Jurkat, Clone E6-1 (cell line): ENCODE measurements around the gene MBOAT7. TPM values are rescaled to one million over a fixed set of nuclear protein-coding genes. Genes with fewer than 3 reads are reported as not detected.
A peak's percentile ranks its signal among the peaks of the same experiment; 100 is the strongest.
"Not testable (repeated sequence)": the region's sequence is repeated elsewhere in the genome, so short reads cannot be mapped to it uniquely, and the experiment has no call there.

Experiments
- DNase-seq: peaks from one replicate; pipeline ENCODE4 v3.0.0-alpha.2; 2011; ENCODE audit warnings: low read depth, low spot score
- H3K4me3 ChIP-seq: 2 replicates; pipeline ENCODE4 v1.5.1; 2011; ENCODE audit warnings: mild to moderate bottlenecking, low read length, control low read depth, moderate library complexity
- polyA plus RNA-seq: library from polyadenylated mRNA; unstranded; fragments of >200 nt; gene quantifications from one replicate; pipeline ENCODE4 v1.2.1, GENCODE V29; 2012; ENCODE audit warnings: missing spikeins; ENCODE audit not compliant: insufficient read length, insufficient read depth

Gene MBOAT7, protein sequence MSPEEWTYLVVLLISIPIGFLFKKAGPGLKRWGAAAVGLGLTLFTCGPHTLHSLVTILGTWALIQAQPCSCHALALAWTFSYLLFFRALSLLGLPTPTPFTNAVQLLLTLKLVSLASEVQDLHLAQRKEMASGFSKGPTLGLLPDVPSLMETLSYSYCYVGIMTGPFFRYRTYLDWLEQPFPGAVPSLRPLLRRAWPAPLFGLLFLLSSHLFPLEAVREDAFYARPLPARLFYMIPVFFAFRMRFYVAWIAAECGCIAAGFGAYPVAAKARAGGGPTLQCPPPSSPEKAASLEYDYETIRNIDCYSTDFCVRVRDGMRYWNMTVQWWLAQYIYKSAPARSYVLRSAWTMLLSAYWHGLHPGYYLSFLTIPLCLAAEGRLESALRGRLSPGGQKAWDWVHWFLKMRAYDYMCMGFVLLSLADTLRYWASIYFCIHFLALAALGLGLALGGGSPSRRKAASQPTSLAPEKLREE
- polyA plus RNA-seq, result 50.3 TPM

GRCh38 chr19:54189145-54189734, at the start of gene MBOAT7:
Gene MBOAT7, minus strand, starts transcription at chr19:54189580. Its CDS starts 1,072 bp downstream, at chr19:54188508.
- H3K4me3 ChIP-seq, result peak within 1 kb of the TSS; percentile 65
- DNase-seq, result no peak

DNA sequence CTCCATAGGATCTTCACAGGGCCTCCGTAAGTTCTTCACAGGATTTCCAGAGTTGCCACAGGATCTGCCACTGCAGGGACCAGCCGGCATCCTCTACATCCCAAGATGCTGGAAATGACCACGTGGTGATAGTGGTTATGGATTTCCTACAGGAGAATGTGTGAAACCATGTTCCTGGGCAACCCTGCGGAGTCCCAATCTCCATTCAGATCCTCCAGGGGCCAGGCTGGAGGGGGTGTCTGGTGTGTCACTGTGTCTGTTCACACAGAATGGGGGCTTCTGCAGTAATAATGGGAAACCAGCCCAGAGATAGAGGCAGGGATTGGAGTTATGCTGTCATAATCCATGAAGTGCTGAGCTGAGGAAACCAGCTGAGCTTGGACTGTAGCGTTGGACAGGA, 44.6 kb upstream of the MBOAT7 start:
- no peak for DNase-seq

GRCh38 chr19:54231077-54231931, 41.9 kb upstream of the MBOAT7 start:
- H3K4me3 ChIP-seq, result no peak overlapping the region
- peak; percentile 57 for DNase-seq

More for the DNA sequence above, 44.6 kb upstream of the MBOAT7 start:
- H3K4me3 ChIP-seq, result no peak overlapping the region

DNA sequence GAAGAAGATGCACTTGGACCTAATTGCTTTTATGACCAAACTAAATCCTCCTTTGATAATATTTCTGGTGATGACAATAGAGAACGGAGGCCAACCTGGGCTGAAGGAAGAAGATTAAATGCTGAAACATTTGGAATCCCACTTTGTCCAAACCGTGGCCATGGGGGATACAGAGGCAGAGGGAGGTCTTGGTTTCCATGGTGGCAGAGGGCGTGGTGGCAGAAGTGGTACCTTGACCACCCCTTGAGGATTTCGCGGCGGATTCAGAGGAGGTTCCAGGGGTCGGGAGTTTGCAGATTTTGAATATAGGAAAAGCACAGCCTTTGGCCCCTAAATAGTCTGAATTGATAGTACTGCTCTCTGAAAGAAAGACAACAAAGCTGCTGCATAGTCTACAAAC, 40.7 kb upstream of the MBOAT7 start:
- DNase-seq, result no peak

DNA sequence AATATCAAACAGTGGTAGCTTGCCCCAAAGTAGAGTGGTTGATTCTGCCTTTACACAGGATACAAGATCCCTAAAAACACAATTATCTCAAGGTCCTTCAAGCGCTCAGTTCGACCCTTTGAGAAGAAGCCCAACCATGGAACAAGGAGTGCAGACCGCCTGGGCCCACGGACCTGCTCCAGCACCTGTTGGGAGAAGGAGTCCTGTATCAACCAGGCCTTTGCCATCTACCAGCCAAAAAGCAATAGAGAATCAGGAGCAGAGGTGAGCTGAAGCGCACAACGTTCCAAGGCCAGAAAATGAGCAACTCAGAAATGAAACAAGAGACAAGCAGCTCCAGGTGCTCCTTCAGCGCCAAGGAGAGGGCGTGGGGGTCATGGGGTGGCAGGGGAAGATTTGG, 39.8 kb upstream of the MBOAT7 start:
- no peak for DNase-seq
- H3K4me3 ChIP-seq, result no peak overlapping the region

More for the DNA sequence above, 40.7 kb upstream of the MBOAT7 start:
- no peak overlapping the region for H3K4me3 ChIP-seq

GRCh38 chr19:54224619-54225018, 35.2 kb upstream of the MBOAT7 start:
- not testable (repeated sequence) for H3K4me3 ChIP-seq, DNase-seq

GRCh38 chr19:54223937-54224281, 34.5 kb upstream of the MBOAT7 start:
- DNase-seq, H3K4me3 ChIP-seq: not testable (repeated sequence)

DNA sequence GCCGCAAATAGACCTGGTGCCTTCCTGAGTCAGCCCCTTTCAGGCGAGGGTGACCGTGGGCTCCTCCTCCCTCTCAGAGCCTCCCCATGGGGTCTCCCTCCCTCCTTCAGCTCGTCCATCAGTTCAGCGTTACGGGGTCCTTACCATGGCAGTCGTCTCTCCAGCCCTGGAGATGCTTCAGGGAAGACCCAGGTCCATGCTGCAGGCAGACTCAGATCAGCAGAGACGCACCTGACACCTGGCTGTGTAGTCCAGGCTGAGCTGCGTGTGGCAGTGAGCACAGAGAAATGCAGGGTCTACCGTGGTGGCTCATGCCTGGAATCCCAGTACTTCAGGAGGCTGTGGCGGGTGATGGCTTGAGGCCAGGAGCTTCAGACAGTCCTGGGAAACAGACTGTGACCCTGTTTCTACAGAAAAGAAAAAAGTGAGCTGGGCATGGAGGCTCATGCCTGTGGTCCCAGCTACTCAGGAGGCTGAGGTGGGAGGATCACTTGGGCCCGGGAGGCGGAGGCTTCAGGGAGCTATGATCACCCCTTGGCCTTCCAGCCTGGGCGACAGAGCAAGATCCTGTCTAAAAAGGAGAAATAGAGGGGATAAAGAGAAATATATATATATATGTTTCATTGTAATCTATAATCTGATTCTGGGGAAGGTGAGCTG, 34.0 kb upstream of the MBOAT7 start:
- H3K4me3 ChIP-seq, DNase-seq: not testable (repeated sequence)

GRCh38 chr19:54222474-54223276, 33.3 kb upstream of the MBOAT7 start, which contains the start of gene LILRB3:
Gene LILRB3, minus strand, starts transcription at chr19:54223007. Its CDS starts 31 bp downstream, at chr19:54222976.
- H3K4me3 ChIP-seq, DNase-seq: not testable (repeated sequence)

DNA sequence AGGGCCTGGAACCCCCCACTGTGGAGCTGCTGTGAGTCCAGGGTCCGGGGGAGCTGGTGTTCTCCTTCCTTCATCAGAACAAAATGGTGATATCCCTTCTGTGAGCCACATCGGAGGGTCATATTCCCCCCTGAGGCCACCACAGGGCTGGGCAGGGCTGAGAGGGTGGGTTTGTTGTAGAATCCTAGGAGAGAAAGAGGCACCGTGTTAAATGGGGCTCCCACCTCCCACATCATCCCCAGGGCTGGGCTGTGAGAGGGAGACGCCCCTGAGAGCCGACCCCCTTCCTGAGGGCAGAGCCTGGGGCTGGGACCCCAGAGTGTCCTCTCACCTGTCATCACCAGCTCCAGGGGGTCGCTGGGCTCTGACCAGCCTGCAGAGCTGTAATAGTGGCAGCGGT, 32.6 kb upstream of the MBOAT7 start:
- H3K4me3 ChIP-seq, DNase-seq: not testable (repeated sequence)

DNA sequence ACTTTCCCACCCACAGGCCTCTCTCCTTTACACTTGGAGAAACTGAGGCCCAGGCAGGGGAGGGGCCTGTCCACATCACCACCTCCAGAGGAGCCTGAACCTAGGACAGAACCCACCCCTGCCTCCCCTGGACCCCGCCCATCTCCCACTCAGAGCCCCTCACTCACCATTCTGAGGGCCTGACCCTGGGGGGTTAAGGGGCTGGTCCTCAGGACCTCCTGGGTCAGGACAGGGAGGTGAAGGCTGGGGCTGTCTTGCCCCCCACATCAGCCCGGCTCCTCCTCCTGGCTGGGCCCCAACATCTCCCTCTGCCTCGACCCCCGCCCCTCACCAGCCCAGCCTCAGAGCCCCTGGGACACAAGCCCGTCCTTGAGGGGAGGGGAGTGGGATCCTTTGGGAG, 30.3 kb upstream of the MBOAT7 start:
- H3K4me3 ChIP-seq, result not testable (repeated sequence)

DNA sequence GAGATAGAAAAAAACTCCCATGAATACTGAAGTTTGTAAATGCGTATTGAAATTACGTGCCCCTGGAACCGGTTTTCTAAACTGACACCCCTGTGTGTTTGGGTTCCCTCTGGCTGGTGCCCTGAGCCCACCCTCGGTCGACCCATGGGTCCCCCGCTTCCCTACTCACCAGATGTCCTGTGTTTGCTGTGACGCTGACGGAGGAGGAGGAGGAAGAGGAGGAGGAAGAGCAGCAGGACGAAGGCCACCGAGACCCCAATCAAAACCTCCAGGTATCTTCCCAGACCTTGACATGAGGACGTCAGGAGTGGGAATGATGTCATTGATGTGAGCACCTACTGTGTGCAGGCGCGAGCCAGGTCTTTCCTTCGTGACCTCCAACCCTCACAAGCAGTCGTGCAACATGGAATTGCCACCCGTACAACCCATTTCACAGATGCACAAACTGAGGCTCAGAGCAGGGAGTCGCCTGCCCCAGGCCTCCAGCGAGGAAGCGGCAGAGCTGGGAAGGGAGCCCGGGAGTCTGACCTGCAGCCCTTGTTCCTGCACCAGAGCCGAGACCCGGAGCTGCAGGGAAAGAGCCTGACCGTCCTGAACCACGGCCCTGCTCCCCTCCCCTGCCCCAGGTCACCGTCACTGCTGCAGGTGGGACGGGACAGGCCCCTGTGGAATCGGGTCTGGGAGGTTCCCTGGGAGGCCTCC, 29.7 kb upstream of the MBOAT7 start:
- no peak overlapping the region for H3K4me3 ChIP-seq
- DNase-seq, result no peak

More for the DNA sequence above, 30.3 kb upstream of the MBOAT7 start:
- not testable (repeated sequence) for DNase-seq

DNA sequence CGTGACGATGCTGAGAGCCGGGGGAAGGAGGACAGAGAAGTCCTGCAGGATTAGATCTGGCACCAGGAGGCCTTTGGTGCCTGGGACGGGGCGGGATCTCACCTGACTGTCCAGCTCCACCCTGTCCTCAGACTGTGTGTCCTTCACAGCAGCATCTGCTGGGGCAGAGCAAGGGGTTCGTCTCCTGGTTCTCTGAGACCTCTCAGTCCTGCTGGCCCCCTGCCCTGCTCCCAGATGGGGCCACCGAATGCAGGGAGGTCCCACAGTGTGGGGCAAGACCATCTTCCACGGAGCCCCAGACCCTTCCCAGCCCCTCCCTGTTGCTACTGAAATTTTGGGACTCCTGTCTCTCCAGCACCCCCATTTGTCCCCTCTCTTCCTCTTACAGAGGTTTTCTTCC, 28.9 kb upstream of the MBOAT7 start:
- no peak overlapping the region for H3K4me3 ChIP-seq
- DNase-seq, result no peak

DNA sequence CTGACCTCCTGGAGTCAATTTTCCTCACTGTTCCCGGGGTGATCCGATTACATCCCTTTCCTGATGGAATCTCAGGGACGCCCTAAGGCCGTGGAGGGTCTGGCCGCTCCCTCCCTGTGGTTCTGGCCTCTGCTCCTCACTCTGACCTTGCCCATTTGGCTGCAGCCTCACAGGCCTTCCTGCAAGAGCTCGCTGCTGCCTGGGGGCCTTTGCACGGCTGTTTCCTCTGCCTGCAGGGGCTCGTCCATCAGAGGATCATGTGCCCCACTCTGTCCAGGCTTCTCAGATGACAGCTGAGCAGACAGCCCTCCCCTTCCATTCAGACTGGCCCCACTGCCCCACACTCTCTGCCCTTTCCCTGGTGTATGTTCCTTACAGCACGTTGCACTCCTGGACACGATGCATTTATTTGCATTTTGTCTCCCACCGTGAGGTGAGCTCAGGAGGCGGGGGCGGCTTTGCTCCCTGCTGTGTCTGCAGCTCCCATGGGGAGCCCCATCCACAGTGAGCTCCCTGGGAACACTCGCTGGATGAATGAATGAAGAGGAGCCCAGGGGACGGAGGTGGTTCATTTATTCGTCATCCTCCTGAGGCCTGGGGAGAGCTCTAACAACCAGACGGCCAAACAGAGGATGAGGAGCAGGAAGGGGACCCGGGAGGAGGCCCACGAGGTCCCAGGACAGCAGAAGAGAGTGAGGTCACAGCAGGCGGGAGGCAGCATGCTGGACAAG, 28.3 kb upstream of the MBOAT7 start:
- H3K4me3 ChIP-seq, DNase-seq: not testable (repeated sequence)

DNA sequence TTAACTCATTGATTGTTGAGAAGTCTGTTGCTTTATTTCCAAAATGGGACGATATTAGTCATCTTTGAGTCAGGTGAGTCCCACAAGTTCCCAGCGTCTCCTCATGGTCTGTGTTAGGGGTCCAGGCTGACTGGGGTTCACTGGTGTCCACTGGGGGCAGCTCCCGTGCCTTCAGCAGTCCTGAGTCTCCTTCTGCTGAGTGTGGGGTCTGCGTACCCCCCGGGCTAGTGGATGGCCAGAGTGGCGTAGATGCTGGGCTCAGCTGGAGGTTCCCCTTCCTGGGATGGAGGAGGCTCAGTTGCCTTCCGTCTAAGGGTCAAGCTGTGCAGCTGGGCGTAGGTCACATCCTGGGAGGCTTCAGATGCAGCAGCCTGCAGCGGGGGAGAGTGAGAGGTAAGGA, 27.5 kb upstream of the MBOAT7 start:
- H3K4me3 ChIP-seq, result no peak overlapping the region
- DNase-seq, result no peak

DNA sequence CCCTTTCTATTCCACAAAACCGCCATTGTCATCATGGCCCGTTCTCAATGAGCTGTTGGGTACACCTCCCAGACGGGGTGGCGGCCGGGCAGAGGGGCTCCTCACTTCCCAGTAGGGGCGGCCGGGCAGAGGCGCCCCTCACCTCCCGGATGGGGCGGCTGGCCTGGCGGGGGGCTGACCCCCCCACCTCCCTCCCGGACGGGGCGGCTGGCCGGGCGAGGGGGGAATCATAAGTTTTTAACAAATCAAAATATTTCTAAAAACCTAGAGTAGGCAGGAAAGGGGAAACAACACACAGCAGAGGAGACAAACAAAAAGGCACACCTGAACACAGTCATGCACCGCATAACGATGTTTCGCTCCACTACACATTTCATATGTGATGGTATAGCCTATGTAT, 25.4 kb upstream of the MBOAT7 start:
- not testable (repeated sequence) for DNase-seq, H3K4me3 ChIP-seq

DNA sequence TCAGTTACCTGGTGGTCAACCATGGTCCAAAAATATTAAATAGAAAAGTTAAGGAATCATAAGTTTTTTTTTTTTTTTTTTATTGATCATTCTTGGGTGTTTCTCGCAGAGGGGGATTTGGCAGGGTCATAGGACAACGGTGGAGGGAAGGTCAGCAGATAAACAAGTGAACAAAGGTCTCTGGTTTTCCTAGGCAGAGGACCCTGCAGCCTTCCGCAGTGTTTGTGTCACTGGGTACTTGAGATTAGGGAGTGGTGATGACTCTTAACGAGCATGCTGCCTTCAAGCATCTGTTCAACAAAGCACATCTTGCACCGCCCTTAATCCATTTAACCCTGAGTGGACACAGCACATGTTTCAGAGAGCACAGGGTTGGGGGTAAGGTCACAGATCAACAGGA, 24.8 kb upstream of the MBOAT7 start:
- DNase-seq, result not testable (repeated sequence)

More for the DNA sequence above, 24.8 kb upstream of the MBOAT7 start:
- not testable (repeated sequence) for H3K4me3 ChIP-seq
